ENCODE data around the gene TSSC4. TPM values are rescaled to one million over a fixed set of nuclear protein-coding genes. Genes with fewer than 3 reads are reported as not detected.

The TSSC4 gene
- total RNA-seq, 2 experiments from 2014 or later: 40.4 to 50.9 TPM

DNA sequence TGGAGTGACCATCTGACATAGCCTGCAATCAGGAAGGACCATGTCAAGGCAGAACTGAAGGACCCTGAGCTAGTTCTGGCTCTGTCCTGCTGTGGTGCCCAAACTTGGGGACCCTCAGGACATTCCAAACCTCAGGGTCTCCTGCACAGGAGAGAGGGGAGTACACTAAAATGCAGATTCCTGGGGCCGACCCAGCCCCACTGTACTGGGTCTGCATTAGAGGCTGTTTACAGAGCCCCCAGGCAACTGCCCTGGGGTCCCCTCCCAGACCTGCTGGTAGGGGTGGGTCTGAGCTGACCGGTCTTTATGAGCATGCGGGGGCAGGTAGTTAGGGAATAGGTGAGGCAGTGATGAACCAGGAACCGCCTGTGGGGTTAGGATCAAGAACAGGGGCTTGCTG is 37.0 kb downstream of the TSSC4 start:
- Histone ChIP-seq H4K20me1 (ENCODE audit: insufficient read depth, low read length) (no peaks in the 10 kb centered on the region), H3K79me2 (ENCODE audit: insufficient read depth, low read depth, low read length) (no peaks in the 10 kb centered on the region), H3K27ac (ENCODE audit: low read depth, low read length, poor library complexity, severe bottlenecking) (no peak overlapping the region), H3K9me2 (ENCODE audit: insufficient read depth, low read length) (no peaks in the 10 kb centered on the region), H3K4me1 (ENCODE audit: insufficient read depth, low read length, poor library complexity, severe bottlenecking) (no peaks in the 10 kb centered on the region), H3K4me3 (ENCODE audit: low read depth, low read length, poor library complexity, severe bottlenecking) (no peak overlapping the region), H2AFZ (ENCODE audit: low read length) (no peak overlapping the region), H3K4me2 (ENCODE audit: low read length) (no peak overlapping the region), H3K9me3 (ENCODE audit: low read length) (no peaks in the 10 kb centered on the region), H3K36me3 (ENCODE audit: insufficient read depth, low read length) (no peaks in the 10 kb centered on the region)
- TF ChIP-seq, protein P1, sequence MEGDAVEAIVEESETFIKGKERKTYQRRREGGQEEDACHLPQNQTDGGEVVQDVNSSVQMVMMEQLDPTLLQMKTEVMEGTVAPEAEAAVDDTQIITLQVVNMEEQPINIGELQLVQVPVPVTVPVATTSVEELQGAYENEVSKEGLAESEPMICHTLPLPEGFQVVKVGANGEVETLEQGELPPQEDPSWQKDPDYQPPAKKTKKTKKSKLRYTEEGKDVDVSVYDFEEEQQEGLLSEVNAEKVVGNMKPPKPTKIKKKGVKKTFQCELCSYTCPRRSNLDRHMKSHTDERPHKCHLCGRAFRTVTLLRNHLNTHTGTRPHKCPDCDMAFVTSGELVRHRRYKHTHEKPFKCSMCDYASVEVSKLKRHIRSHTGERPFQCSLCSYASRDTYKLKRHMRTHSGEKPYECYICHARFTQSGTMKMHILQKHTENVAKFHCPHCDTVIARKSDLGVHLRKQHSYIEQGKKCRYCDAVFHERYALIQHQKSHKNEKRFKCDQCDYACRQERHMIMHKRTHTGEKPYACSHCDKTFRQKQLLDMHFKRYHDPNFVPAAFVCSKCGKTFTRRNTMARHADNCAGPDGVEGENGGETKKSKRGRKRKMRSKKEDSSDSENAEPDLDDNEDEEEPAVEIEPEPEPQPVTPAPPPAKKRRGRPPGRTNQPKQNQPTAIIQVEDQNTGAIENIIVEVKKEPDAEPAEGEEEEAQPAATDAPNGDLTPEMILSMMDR (conservative IDR thresholded peaks at IDR 0.05; ENCODE audit: low read length): no peak
- no peak for TF ChIP-seq EZH2phosphoT487 (IDR thresholded peaks at IDR 0.05; ENCODE audit: borderline replicate concordance, low read depth, low read length)
- ChIA-PET CTCF (ENCODE audit: unreplicated experiment) (no interaction called here), POLR2A (no interaction called here)
- intact Hi-C loops (cut with micrococcal nuclease; ENCODE audit: unreplicated experiment): no loop called here
- BruUV-seq (replicated peaks): no TSS peak
- DNase-seq (ENCODE audit: low spot score): no peak

DNA sequence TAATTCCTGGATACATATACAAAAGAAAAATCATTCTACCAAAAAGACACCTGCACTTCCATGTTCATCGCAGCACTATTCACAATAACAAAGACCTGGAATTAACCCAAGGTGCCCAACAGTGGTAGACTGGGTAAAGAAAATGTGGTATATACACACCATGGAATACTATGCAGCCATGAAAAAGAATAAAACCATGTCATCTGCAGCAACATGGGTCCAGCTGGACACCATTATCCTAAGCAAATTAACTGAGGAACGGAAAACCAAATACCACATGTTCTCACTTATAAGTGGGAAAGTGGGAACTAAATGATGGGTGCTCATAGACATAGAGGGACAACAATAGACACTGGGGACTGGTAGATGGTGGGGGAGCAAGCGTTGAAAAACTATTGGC is 39.3 kb downstream of the TSSC4 start:
- Histone ChIP-seq H3K27ac (ENCODE audit: low read depth, low read length, poor library complexity, severe bottlenecking) (no peak overlapping the region), H3K9me2 (ENCODE audit: insufficient read depth, low read length) (no peaks in the 10 kb centered on the region), H3K36me3 (ENCODE audit: insufficient read depth, low read length) (no peaks in the 10 kb centered on the region), H3K4me1 (ENCODE audit: insufficient read depth, low read length, poor library complexity, severe bottlenecking) (no peaks in the 10 kb centered on the region), H3K4me2 (ENCODE audit: low read length) (no peak overlapping the region), H4K20me1 (ENCODE audit: insufficient read depth, low read length) (no peaks in the 10 kb centered on the region), H3K4me3 (ENCODE audit: low read depth, low read length, poor library complexity, severe bottlenecking) (no peak overlapping the region), H3K79me2 (ENCODE audit: insufficient read depth, low read depth, low read length) (no peaks in the 10 kb centered on the region), H2AFZ (ENCODE audit: low read length) (no peak overlapping the region), H3K9me3 (ENCODE audit: low read length) (no peaks in the 10 kb centered on the region)
- ChIA-PET POLR2A (no interaction called here), CTCF (ENCODE audit: unreplicated experiment) (no interaction called here)
- intact Hi-C loops (cut with micrococcal nuclease; ENCODE audit: unreplicated experiment): no loop called here
- no peak for DNase-seq (ENCODE audit: low spot score)
- TF ChIP-seq, protein P1 (conservative IDR thresholded peaks at IDR 0.05; ENCODE audit: low read length): no peak
- no peak for TF ChIP-seq EZH2phosphoT487 (IDR thresholded peaks at IDR 0.05; ENCODE audit: borderline replicate concordance, low read depth, low read length)
- no TSS peak for BruUV-seq (replicated peaks)

DNA sequence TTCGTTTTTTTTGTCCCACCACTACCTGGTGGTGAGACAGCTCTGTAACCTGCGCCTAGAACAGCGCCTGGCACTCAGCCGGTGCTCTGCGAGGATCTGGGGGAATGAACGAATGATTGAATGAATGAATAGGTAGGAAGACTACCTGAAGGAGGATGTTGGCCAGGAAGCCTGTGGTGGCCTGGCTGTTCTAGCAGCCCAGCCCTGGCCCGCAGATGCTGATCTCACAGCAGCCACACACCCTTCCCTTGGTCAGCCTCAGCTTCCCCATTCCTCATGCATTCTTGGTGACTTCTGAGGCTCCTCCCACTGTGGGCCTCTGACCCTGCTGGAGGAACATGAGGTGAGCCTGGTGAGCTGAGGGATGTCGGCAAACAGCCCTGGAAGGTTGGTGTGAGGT is 40.1 kb downstream of the TSSC4 start:
- Histone ChIP-seq H4K20me1 (ENCODE audit: insufficient read depth, low read length) (no peaks in the 10 kb centered on the region), H3K9me3 (ENCODE audit: low read length) (no peaks in the 10 kb centered on the region), H3K9me2 (ENCODE audit: insufficient read depth, low read length) (no peaks in the 10 kb centered on the region), H3K4me3 (ENCODE audit: low read depth, low read length, poor library complexity, severe bottlenecking) (no peak overlapping the region), H3K4me1 (ENCODE audit: insufficient read depth, low read length, poor library complexity, severe bottlenecking) (peaks cover 5% of the 10 kb centered on the region), H3K36me3 (ENCODE audit: insufficient read depth, low read length) (no peaks in the 10 kb centered on the region), H3K79me2 (ENCODE audit: insufficient read depth, low read depth, low read length) (no peaks in the 10 kb centered on the region), H3K4me2 (ENCODE audit: low read length) (no peak overlapping the region), H2AFZ (ENCODE audit: low read length) (no peak overlapping the region), H3K27ac (ENCODE audit: low read depth, low read length, poor library complexity, severe bottlenecking) (no peak overlapping the region)
- no peak for DNase-seq (ENCODE audit: low spot score)
- intact Hi-C loops (cut with micrococcal nuclease; ENCODE audit: unreplicated experiment): no loop called here
- BruUV-seq (replicated peaks): no TSS peak
- TF ChIP-seq, protein P1 (conservative IDR thresholded peaks at IDR 0.05; ENCODE audit: low read length): no peak
- TF ChIP-seq EZH2phosphoT487 (IDR thresholded peaks at IDR 0.05; ENCODE audit: borderline replicate concordance, low read depth, low read length): no peak
- POLR2A ChIA-PET: no interaction called here
- CTCF ChIA-PET (ENCODE audit: unreplicated experiment): interaction anchor here (0.5 kb wide), 1 partner anchor 88 kb away, joined by 4 read pairs; no protein-coding TSS in a partner anchor

Measured in OCI-LY7 (cell line).